T-helper 17 cell (primary cell): ENCODE results near the gene CAPN11. TPM values are rescaled to one million over a fixed set of nuclear protein-coding genes. Genes with fewer than 3 reads are reported as not detected.
"Not testable (repeated sequence)": the region's sequence is repeated elsewhere in the genome, so short reads cannot be mapped to it uniquely, and the experiment has no call there.

Experiments
- ATAC-seq: fragments of 150-1000 bp; cut with Tn5 transposase; 2 replicates; pipeline ENCODE4 v1.10.0; 2021; ENCODE audit warnings: mild to moderate bottlenecking, moderate library complexity
- DNase-seq, 3 donors: peaks; one replicate each; pipeline versions ENCODE4 v3.0.0 to v3.0.0-alpha.2; 2020 to 2021
- H3K9me3 ChIP-seq: one replicate; pipeline ENCODE4 v1.7.0; 2013; ENCODE audit warnings: low read length, mild to moderate bottlenecking; ENCODE audit not compliant: control insufficient read depth, poor library complexity, severe bottlenecking
- H3K27ac Mint-ChIP-seq: one replicate; pipeline ENCODE4 v1.8.0; 2022; ENCODE audit warnings: mild to moderate bottlenecking, moderate library complexity, mixed read lengths
- H3K27me3 Mint-ChIP-seq: one replicate; pipeline ENCODE4 v1.8.0; 2022; ENCODE audit warnings: mixed read lengths
- H3K36me3 Mint-ChIP-seq: one replicate; pipeline ENCODE4 v1.8.0; 2022; ENCODE audit warnings: low read depth, mixed read lengths
- H3K4me1 Mint-ChIP-seq: one replicate; pipeline ENCODE4 v1.8.0; 2022; ENCODE audit warnings: mild to moderate bottlenecking, mixed read lengths
- H3K4me3 Mint-ChIP-seq: one replicate; pipeline ENCODE4 v1.8.0; 2022; ENCODE audit warnings: mild to moderate bottlenecking, moderate library complexity, mixed read lengths
- total RNA-seq, 4 donors: library from RNA in 2 of 4; stranded (reverse) in 2 of 4; gene quantifications; one replicate each; pipeline ENCODE4 v1.2.3 and lab custom pipeline; 2022 to 2026

Gene CAPN11
- total RNA-seq, 2 donors from 2014 or later: 0.26 to 1.0 TPM

- peak overlapping the region; percentile 87 for H3K27ac Mint-ChIP-seq
These were observed 26.7 kb downstream of the CAPN11 start for GRCh38 chr6:44185356-44185755.

DNA sequence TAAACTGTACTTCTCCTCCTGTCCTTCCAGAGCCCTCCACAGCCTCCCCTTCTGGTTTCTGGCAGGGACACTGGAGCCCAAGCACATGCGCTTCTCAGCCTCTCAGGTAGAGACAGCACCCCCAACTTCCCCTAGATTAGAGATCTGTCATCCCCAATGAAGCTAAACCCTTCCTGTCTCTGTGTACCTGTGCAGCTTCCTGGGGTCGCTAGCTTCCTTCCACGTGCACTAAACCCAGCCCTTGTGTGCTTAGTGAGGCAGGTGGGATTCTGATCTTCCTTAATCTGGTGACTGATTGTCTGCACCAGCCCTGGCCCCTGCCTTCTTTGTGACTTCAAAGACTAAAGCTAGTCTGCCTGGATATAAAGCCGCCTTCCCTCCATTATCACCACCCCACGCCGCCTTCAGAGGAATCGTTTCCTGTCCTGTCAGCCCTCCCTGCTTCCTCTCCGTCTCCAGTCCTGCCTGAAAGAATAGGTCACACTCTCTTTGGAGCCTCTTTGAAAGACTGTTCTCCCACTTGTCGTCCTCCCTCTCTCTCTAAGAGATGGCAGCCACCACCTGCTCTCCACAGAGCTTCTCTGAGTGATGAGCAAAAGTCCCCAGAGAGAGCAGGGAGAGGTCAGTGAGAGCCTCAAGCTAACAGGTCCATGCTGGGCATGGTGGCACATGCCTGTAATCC lies 27.5 kb downstream of the CAPN11 start:
- Mint-ChIP-seq H3K4me1 (peaks cover 11% of the 10 kb centered on the region), H3K4me3 (peak overlapping the region; percentile 58), H3K27me3 (peaks cover 30% of the 10 kb centered on the region), H3K27ac (peak overlapping the region; percentile 87), H3K36me3 (no peaks in the 10 kb centered on the region)
- no peaks in the 10 kb centered on the region for H3K9me3 ChIP-seq
- DNase-seq: no peak
- peak; percentile 20 for ATAC-seq

More at GRCh38 chr6:44185356-44185755, 26.7 kb downstream of the CAPN11 start:
- peaks cover 30% of the 10 kb centered on the region for H3K27me3 Mint-ChIP-seq
- DNase-seq, ATAC-seq, H3K36me3 Mint-ChIP-seq, H3K9me3 ChIP-seq, H3K4me3 Mint-ChIP-seq: not testable (repeated sequence)
- H3K4me1 Mint-ChIP-seq: peaks cover 11% of the 10 kb centered on the region

DNA sequence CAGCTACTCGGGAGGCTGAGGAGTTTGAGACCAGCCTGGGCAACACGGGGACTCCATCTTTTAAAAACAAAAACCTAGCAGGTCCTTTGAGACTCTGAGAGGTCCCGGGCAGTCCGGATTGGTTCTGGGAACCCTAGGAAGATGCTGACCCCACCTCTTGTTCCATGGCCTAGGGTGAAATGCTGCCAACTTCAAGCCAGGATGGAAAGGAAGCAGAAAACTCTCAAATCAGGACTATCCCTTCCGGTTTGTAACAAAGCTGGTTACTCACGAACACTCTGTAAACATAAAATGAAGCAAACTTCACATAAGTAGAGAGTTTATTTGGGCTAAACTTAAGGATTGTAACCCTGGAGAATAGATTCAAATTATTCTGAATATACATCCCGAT lies 28.0 kb downstream of the CAPN11 start:
- Mint-ChIP-seq H3K27ac (peak overlapping the region; percentile 87), H3K36me3 (no peaks in the 10 kb centered on the region), H3K4me3 (no peak overlapping the region), H3K4me1 (peaks cover 11% of the 10 kb centered on the region), H3K27me3 (peaks cover 30% of the 10 kb centered on the region)
- ATAC-seq (no peak), DNase-seq (no peak)
- H3K9me3 ChIP-seq: no peaks in the 10 kb centered on the region

DNA sequence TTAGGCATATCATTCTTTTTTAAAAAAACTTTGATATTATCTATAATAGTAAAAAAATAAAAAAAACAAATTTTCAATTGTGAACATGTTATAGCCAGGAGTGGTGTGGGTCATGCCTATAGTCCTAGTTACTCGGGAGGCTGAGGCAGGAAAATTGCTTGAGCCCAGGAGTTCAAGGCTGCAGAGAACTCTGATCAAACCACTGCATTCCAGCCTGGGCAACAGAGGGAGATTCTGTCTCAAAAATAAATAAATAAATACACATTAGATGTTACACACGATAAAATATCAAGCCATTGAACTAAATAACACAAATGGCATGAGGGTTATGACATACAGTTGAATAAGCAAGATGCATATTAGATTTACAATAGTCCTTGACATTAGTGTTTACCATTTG lies 30.2 kb downstream of the CAPN11 start:
- Mint-ChIP-seq H3K27me3 (peaks cover 46% of the 10 kb centered on the region), H3K4me1 (peaks cover 11% of the 10 kb centered on the region), H3K27ac (no peak overlapping the region), H3K36me3 (peaks cover 3% of the 10 kb centered on the region), H3K4me3 (no peak overlapping the region)
- H3K9me3 ChIP-seq: no peaks in the 10 kb centered on the region
- DNase-seq: no peak
- ATAC-seq: no peak

- Mint-ChIP-seq H3K36me3 (peaks cover 3% of the 10 kb centered on the region), H3K27me3 (peaks cover 43% of the 10 kb centered on the region), H3K4me3 (no peak overlapping the region), H3K27ac (no peak overlapping the region), H3K4me1 (peaks cover 8% of the 10 kb centered on the region)
- no peak for ATAC-seq
- no peaks in the 10 kb centered on the region for H3K9me3 ChIP-seq
- no peak for DNase-seq
These were observed 30.6 kb downstream of the CAPN11 start for GRCh38 chr6:44189257-44189656.

DNA sequence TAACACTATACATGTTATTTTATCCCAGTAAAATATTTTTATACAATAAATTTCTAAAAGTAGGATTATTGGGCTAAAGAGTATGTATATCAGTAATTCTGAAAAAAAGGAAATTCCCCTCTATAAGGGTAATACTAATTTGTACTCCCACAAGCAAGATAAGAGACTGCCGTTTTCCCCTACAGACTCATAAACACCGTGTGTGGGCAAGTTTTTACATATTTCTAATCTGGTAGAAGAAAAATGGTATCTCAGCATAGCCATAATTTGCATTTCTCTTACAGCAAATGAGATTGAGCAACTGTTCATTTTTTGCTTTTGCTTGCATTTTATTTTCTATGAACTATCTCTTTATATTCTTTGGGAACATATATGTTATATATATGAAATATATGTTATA lies 32.1 kb downstream of the CAPN11 start:
- ATAC-seq: no peak
- Mint-ChIP-seq H3K27me3 (peaks cover 38% of the 10 kb centered on the region), H3K36me3 (peaks cover 3% of the 10 kb centered on the region), H3K4me3 (no peak overlapping the region), H3K4me1 (peaks cover 8% of the 10 kb centered on the region), H3K27ac (no peak overlapping the region)
- DNase-seq: no peak
- H3K9me3 ChIP-seq: no peaks in the 10 kb centered on the region

- Mint-ChIP-seq H3K36me3 (peaks cover 3% of the 10 kb centered on the region), H3K27me3 (peaks cover 29% of the 10 kb centered on the region), H3K4me1 (peaks cover 2% of the 10 kb centered on the region), H3K4me3 (no peak overlapping the region), H3K27ac (no peak overlapping the region)
- H3K9me3 ChIP-seq: no peaks in the 10 kb centered on the region
- DNase-seq (no peak), ATAC-seq (no peak)
These were observed 33.9 kb downstream of the CAPN11 start for GRCh38 chr6:44192428-44193041.

- Mint-ChIP-seq H3K4me3 (no peak overlapping the region), H3K36me3 (peaks cover 3% of the 10 kb centered on the region), H3K4me1 (peaks cover 2% of the 10 kb centered on the region), H3K27ac (no peak overlapping the region), H3K27me3 (peaks cover 29% of the 10 kb centered on the region)
- ATAC-seq (no peak), DNase-seq (no peak)
- no peaks in the 10 kb centered on the region for H3K9me3 ChIP-seq
These were observed 34.8 kb downstream of the CAPN11 start for GRCh38 chr6:44193307-44193910.

GRCh38 chr6:44194326-44194725 lies 35.7 kb downstream of the CAPN11 start:
- ATAC-seq (no peak), DNase-seq (no peak)
- Mint-ChIP-seq H3K27me3 (peaks cover 28% of the 10 kb centered on the region), H3K27ac (no peak overlapping the region), H3K4me1 (peaks cover 2% of the 10 kb centered on the region), H3K4me3 (peak overlapping the region; percentile 61), H3K36me3 (peaks cover 3% of the 10 kb centered on the region)
- no peaks in the 10 kb centered on the region for H3K9me3 ChIP-seq

- H3K36me3 Mint-ChIP-seq, H3K27ac Mint-ChIP-seq, DNase-seq, H3K4me3 Mint-ChIP-seq, H3K9me3 ChIP-seq, ATAC-seq, H3K4me1 Mint-ChIP-seq: not testable (repeated sequence)
- H3K27me3 Mint-ChIP-seq: peaks cover 28% of the 10 kb centered on the region
These were observed 37.7 kb downstream of the CAPN11 start for GRCh38 chr6:44196351-44196750.

GRCh38 chr6:44198684-44199083 lies 40.1 kb downstream of the CAPN11 start:
- H3K9me3 ChIP-seq: no peaks in the 10 kb centered on the region
- ATAC-seq (no peak), DNase-seq (no peak)
- H3K27me3 Mint-ChIP-seq: peaks cover 13% of the 10 kb centered on the region
- no peak overlapping the region for H3K4me3 Mint-ChIP-seq
- H3K27ac Mint-ChIP-seq: no peak overlapping the region
- no peaks in the 10 kb centered on the region for H3K36me3 Mint-ChIP-seq
- H3K4me1 Mint-ChIP-seq: no peaks in the 10 kb centered on the region

- Mint-ChIP-seq H3K27me3 (peaks cover 11% of the 10 kb centered on the region), H3K4me1 (no peaks in the 10 kb centered on the region), H3K27ac (no peak overlapping the region), H3K4me3 (no peak overlapping the region), H3K36me3 (no peaks in the 10 kb centered on the region)
- no peak for DNase-seq
- no peak for ATAC-seq
- H3K9me3 ChIP-seq: no peaks in the 10 kb centered on the region
These were observed 41.3 kb downstream of the CAPN11 start for GRCh38 chr6:44199883-44200282.

DNA sequence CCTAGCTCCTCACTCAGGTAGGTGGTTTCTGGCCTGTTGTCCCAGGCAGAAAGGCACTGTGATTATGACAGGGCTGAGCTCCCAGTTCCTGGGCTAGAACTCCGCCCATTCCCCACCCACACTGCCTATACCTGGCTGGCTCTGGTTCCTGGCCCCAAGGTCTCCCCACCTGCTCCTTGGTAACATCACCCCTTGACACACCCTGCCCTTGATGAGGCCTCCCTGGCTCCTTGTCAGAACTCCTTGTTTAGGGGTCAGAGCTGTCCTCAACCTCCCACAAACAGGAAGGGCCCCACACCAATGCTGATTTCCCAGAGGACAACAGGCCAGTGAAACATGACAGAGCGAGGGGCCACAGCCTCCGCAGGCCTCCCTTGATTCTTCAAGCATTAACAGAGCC lies 42.6 kb downstream of the CAPN11 start:
- H3K9me3 ChIP-seq: no peaks in the 10 kb centered on the region
- ATAC-seq (no peak), DNase-seq (no peak)
- no peaks in the 10 kb centered on the region for H3K4me1 Mint-ChIP-seq
- H3K27ac Mint-ChIP-seq: no peak overlapping the region
- H3K36me3 Mint-ChIP-seq: no peaks in the 10 kb centered on the region
- H3K4me3 Mint-ChIP-seq: no peak overlapping the region
- peaks cover 11% of the 10 kb centered on the region for H3K27me3 Mint-ChIP-seq
